Right kidney (tissue), 9 donors: ENCODE data around the gene KHSRP.
A peak's percentile ranks its signal among the peaks of the same experiment; 100 is the strongest.

Source experiments
- DNase-seq: peaks from one replicate; pipeline ENCODE4 v3.0.0-alpha.2; 2016
- long read RNA-seq, 8 donors: transcript quantifications; one replicate each; lab custom pipeline, GENCODE V29; 2026

The KHSRP gene
- long read RNA-seq, donor 1, transcript KHSRP-212 (3 exons, 851 nt): major isoform, 10 of 32 reads
- long read RNA-seq, donor 1, partial matches to known transcripts: 18 of 32 reads
- long read RNA-seq, donor 1, other reads (novel, unspliced or antisense): 0 of 32 reads
- long read RNA-seq, donor 2, transcript KHSRP-211 (2 exons, 428 nt): minor isoform, 5 of 41 reads
- long read RNA-seq, donor 2, transcript KHSRP-212 (3 exons, 851 nt): major isoform, 9 of 41 reads
- long read RNA-seq, donor 2, partial matches to known transcripts: 25 of 41 reads
- long read RNA-seq, donor 2, other reads (novel, unspliced or antisense): 0 of 41 reads
- long read RNA-seq, donor 3, partial matches to known transcripts: 103 of 111 reads
- long read RNA-seq, donor 3, other reads (novel, unspliced or antisense): 0 of 111 reads
- long read RNA-seq, donor 4, transcript KHSRP-212 (3 exons, 851 nt): major isoform, 10 of 236 reads
- long read RNA-seq, donor 4, partial matches to known transcripts: 222 of 236 reads
- long read RNA-seq, donor 4, other reads (novel, unspliced or antisense): 0 of 236 reads
- long read RNA-seq, donor 5, transcript KHSRP-212 (3 exons, 851 nt): major isoform, 6 of 23 reads
- long read RNA-seq, donor 5, partial matches to known transcripts: 13 of 23 reads
- long read RNA-seq, donor 5, other reads (novel, unspliced or antisense): 0 of 23 reads
- long read RNA-seq, donor 6, transcript KHSRP-211 (2 exons, 428 nt): minor isoform, 5 of 69 reads
- long read RNA-seq, donor 6, transcript KHSRP-212 (3 exons, 851 nt): major isoform, 20 of 69 reads
- long read RNA-seq, donor 6, partial matches to known transcripts: 41 of 69 reads
- long read RNA-seq, donor 6, other reads (novel, unspliced or antisense): 0 of 69 reads
- long read RNA-seq, donor 7: 0 reads
- long read RNA-seq, donor 8, transcript KHSRP-212 (3 exons, 851 nt): major isoform, 12 of 35 reads
- long read RNA-seq, donor 8, partial matches to known transcripts: 19 of 35 reads
- long read RNA-seq, donor 8, other reads (novel, unspliced or antisense): 0 of 35 reads

- DNase-seq: no peak
Measured at GRCh38 chr19:6424195-6424938, at the start of gene KHSRP. Gene KHSRP, minus strand, starts transcription at chr19:6424811. Its CDS starts 110 bp downstream, at chr19:6424701.

DNA sequence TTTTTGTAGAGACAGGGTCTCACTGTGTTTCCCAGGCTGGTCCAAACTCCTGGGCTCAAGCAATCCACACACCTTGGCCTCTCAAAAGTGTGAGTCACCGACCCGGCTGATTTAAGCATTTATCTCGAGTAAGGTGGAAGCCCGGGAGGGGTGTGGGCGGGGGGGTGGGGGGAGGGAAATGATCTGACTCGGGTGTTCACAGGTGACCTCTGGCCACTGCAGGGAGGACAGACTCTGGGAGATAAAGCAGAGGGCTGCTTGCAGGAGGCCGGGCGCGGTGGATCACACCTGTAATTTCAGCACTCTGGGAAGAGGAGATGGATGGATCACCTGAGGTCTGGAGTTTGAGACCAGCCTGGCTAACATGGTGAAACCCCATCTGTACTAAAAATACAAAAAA lies 49.0 kb upstream of the KHSRP start:
- DNase-seq: no peak

GRCh38 chr19:6472713-6473112 lies 48.1 kb upstream of the KHSRP start:
- DNase-seq: no peak

DNA sequence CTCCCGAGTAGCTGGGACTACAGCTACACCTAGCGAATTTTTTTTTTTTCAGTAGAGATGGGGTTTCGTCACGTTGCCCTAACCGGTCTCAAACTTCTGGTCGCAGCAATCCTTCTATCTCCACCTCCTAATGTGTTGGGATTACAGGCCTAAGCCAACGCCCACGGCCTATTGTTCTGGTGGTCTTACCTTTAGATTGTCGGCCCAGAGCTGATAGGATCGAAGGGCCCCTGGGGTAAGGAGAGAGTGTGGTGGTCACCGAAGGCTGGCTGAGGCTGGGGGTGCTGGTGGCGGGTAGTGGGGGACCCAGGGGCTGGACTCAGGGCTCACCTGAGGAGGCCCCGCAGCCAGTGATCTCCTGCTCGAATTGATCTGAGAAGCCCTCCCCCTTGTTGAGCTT lies 46.5 kb upstream of the KHSRP start:
- DNase-seq: no peak

- no peak for DNase-seq
Measured at GRCh38 chr19:6470173-6470572, 45.6 kb upstream of the KHSRP start.

- no peak for DNase-seq
Measured at GRCh38 chr19:6467384-6467783, 42.8 kb upstream of the KHSRP start.

DNA sequence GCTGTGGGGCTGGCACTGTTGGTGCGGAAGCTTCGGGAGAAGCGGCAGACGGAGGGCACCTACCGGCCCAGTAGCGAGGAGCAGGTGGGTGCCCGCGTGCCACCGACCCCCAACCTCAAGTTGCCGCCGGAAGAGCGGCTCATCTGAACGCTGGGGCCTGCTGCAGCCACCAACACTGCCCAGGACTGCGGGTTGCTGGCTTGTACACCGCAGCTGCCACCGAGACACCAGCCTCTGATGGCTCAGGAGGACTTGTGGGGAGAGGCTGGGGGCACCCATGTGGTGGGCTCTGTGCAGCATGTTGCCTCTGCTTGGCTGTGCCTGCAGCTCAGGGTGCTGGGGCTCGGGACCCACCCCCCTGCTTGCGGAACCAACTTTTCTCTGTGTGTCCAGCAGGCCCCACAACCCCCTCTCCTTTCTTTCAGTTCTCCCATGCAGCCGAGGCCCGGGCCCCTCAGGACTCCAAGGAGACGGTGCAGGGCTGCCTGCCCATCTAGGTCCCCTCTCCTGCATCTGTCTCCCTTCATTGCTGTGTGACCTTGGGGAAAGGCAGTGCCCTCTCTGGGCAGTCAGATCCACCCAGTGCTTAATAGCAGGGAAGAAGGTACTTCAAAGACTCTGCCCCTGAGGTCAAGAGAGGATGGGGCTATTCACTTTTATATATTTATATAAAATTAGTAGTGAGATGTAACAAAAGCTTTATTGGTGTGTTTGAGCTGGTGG lies 42.1 kb upstream of the KHSRP start:
- no peak for DNase-seq

- no peak for DNase-seq
Measured at GRCh38 chr19:6465663-6466062, 41.1 kb upstream of the KHSRP start.

DNA sequence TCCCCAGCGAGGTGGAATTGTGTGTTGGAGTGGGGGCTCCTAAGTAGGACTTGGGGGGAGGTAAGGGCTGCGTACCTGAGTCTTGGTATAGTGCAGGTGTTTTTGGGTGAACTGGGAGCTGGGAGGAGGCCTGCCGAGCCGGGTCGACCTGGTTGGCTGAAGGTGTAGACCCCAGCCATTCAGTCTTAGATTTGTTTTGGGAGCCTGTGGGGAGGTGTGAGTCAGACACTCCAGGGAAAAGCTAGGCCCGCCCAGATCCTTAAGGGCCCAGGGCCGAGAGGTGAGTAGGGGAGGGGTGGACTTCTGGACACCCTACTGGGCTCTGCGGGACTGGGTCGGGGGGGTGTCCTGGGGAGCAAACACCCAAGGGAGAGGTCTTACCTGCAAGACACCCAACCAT lies 40.4 kb upstream of the KHSRP start:
- no peak for DNase-seq

DNA sequence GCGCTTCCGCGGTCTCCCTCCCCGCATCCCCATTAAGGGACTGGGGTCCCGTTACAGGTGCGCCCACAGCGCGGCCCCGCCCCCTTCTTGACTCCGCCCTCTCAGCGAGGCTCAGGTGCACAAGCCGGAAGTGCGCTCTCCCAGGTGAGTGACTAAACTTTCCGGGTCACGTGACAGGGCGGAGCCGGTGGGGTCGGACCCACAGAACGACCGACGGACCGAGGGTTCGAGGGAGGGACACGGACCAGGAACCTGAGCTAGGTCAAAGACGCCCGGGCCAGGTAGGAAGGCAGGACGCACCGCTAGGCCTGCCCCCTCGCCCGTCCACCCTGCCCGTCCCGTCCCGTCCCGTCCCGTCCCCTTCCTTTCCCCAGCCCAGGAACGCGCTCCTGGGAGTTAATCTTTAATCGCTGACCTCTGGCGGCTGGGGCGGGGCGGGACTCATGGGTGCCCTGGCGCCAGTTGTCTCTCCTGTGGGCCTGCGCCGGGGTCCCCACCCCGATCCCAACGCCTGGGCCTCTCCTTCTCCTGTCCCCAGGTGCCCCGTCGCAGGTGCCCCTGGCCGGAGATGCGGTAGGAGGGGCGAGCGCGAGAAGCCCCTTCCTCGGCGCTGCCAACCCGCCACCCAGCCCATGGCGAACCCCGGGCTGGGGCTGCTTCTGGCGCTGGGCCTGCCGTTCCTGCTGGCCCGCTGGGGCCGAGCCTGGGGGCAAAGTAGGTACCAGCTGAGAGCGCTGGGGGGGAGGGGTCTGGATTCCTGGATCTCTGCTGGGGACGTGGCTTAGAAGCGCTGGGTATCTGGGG lies 39.7 kb upstream of the KHSRP start, which contains the start of gene CRB3:
Gene CRB3, plus strand, starts transcription at position 202 of the 804 bp plus-strand sequence. Its CDS starts 431 bp downstream, at position 633.
- peak; percentile 74 for DNase-seq

- DNase-seq: peak; percentile 95
Measured at GRCh38 chr19:6460099-6460884, 35.7 kb upstream of the KHSRP start.

DNA sequence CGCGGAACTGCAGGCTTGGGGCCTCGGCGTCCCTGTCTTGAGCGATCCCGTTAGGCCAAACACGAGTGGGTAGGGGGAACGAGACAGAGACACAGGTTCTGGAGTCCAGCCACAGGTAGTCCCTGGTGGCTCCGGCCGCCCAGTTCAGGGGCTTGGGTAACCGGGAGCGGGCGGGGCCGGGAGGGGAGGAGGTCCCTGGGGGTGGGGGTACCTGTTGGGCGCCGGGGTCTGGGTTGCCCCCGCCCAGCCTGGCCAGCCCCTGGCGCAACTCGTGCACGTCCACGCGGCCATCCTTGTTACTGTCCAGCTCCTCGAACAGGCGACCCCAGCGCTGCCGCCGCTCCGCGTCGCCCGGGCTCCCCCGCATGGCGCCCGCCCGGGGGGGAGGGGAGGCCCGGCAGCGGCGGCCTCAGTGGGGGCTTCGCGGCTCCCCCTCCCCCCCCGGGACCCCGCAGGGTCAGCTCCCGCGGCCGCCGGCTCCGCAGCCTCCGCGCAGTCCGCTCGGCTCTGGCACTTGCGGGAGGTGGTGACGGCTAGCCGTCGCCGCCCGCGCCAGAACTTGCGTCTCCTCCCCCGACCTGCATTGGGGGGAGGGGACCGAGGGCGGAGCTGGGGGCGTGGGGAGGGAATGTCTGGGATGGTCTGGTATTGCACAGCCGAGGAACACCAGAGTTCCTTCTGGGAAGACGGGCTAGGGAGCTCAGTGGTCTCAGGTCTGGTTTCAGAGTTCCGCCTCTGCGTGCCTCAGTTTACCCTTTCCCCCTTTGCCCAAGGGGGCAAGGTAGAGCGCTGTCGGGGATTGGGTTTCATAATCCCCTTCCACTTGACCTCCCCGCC lies 34.9 kb upstream of the KHSRP start, which contains the start of gene SLC25A23:
Gene SLC25A23, minus strand, starts transcription at position 531 of the 837 bp plus-strand sequence. Its CDS starts 164 bp downstream, at position 367.
- no peak for DNase-seq

GRCh38 chr19:6458695-6459261 lies 34.2 kb upstream of the KHSRP start:
- peak; percentile 45 for DNase-seq

GRCh38 chr19:6457958-6458694 lies 33.5 kb upstream of the KHSRP start:
- no peak for DNase-seq

DNA sequence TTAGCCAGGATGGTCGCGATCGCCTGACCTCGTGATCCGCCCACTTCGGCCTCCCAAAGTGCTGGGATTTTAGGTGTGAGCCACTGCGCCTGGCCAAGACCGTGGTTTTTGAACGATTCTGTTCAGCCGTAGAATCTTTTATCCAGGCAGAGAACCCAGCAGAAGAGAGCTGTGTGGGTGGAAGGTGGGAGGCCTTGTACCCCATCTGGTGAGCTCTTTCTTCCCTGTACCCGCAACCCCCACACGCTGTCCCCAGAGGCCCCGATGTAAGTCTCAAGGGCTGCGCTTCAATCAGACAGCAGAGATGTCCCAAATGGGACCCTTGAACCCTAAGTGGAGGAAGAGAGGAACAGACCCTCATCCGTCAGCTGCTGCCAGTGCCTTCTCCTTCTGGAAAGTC lies 31.3 kb upstream of the KHSRP start:
- DNase-seq: no peak

DNA sequence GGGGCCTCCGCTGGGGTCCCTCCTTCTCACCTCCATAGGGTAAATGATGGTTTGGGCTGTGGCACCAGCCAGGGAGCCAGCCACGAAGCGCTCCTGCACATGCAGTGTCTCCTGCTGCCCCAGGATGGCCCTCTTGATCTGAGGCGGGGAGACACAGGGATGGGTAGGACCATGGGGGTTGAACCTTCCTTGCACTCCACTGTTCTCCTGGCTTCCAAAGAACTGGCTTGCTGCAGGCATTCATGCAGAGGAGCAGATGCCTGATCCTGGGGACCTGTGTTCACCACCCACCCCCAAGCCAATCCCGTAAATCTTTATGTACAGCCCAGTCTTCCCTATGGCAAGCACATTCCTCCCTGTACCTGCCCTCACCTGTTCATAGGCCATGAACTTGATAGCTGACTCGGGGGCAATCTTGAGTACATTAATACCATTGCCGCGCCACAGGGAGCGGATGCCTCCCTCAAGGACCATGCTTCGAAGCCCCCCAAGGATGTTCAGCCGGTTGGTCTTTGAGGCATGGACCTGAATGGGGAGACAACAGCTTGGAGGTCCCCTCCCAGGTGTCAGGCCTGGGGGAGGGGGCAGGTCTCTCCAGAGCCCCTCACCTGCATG lies 29.4 kb upstream of the KHSRP start:
- no peak for DNase-seq

DNA sequence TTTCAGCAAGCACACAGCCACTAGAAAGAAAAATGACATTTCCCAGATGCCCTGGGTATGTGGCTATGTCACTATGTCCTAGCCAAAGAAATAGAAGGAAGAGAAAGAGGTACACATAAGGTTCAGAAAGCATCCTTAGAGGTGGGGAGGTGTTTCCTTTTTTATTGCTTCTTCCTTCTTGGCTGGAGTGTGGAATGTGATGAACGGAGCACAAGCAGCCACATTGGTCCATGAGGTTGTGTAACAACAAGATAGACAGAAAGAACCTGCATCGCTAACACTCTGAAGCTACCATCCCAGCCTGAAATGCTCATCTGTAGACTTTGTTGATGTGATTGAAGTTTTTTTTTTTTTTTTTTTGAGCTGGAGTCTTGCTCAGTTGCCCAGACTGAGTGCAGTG lies 28.3 kb upstream of the KHSRP start:
- no peak for DNase-seq
